GM12891 (cell line): ENCODE measurements around the gene BMF.

ENCODE experiments used
- PAX5 ChIP-seq: IDR thresholded peaks from 2 replicates; pipeline ENCODE4 v1.6.1; 2011; ENCODE audit warnings: low read length, moderate library complexity, mild to moderate bottlenecking; ENCODE audit not compliant: insufficient read depth, severe bottlenecking
- POLR2A ChIP-seq: IDR thresholded peaks from 2 replicates; pipeline ENCODE4 v1.6.1; 2011; ENCODE audit warnings: low read depth, low read length, control low read depth
- POLR2AphosphoS5 ChIP-seq: IDR thresholded peaks from 2 replicates; pipeline ENCODE4 v1.6.1; 2011; ENCODE audit warnings: low read depth, low read length, control low read depth
- POU2F2 ChIP-seq: IDR thresholded peaks from 2 replicates; pipeline ENCODE4 v1.6.1; 2011; ENCODE audit warnings: low read depth, mild to moderate bottlenecking, control low read depth, low read length, moderate library complexity
- SPI1 ChIP-seq: IDR thresholded peaks from 2 replicates; pipeline ENCODE4 v1.6.1; 2011; ENCODE audit warnings: low read depth, low read length, control low read depth
- TAF1 ChIP-seq: IDR thresholded peaks from 2 replicates; pipeline ENCODE4 v1.6.1; 2011; ENCODE audit warnings: low read depth, low read length, control low read depth

DNA sequence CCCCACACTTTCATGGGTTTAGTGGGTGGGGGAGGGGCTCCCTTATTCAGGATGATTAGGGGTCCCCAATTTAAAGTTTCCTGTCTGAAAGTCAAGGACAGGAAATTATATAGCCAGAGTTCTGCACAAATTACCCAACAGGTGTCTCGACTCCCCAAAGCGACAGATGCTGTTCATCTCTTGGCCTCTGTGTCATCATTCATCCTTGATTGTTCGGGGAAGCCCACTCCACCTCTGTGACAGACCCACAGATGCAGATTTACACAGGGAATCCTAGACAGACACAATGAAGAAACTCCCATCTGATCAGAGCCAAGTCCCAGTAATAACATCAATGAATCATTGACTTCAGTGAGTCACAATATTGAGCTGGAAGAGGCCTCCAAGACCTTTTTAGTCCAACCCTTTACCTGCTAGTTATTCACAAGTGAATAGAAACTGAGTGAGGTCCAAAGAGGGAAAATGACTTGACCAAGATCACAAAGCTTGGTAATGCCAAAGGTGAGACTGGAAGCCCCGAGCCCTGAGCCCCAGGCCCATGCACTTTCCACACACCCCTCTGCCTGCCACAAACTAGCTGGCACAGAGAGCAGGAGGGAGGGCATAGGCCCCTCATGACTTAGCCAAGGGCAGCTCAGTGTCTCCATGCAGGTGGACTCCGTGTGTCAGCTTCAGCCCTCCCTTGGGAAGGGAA lies 61.8 kb downstream of the BMF start:
- no peak for TF ChIP-seq POLR2AphosphoS5
- no peak for TF ChIP-seq POLR2A
- no peak for TF ChIP-seq SPI1
- no peak for TF ChIP-seq TAF1
- no peak for TF ChIP-seq POU2F2
- no peak for TF ChIP-seq PAX5
